T-helper 2 cell (primary cell): Measurements from ENCODE around the gene GRAPL.
"Not testable (repeated sequence)": the region's sequence is repeated elsewhere in the genome, so short reads cannot be mapped to it uniquely, and the experiment has no call there.

Experiments used
- DNase-seq, 5 experiments: peaks; one replicate each; pipeline versions ENCODE4 v3.0.0 to v3.0.0-alpha.2; 2012 to 2022

Gene GRAPL

GRCh38 chr17:19137959-19138358, 10.6 kb downstream of the GRAPL start:
- DNase-seq = not testable (repeated sequence)

GRCh38 chr17:19141366-19142155, 14.2 kb downstream of the GRAPL start:
- DNase-seq = peak in 1 of 5 experiments; percentile 3

- DNase-seq = peak in 1 of 5 experiments; percentile 0
These were observed 15.0 kb downstream of the GRAPL start for GRCh38 chr17:19142419-19142818.

GRCh38 chr17:19143097-19143777, 15.8 kb downstream of the GRAPL start:
- not testable (repeated sequence) for DNase-seq

GRCh38 chr17:19144373-19144772, 17.0 kb downstream of the GRAPL start:
- not testable (repeated sequence) for DNase-seq

GRCh38 chr17:19145471-19145870, 18.1 kb downstream of the GRAPL start:
- DNase-seq = not testable (repeated sequence)

GRCh38 chr17:19150678-19151615, 23.6 kb downstream of the GRAPL start:
- DNase-seq = not testable (repeated sequence)

GRCh38 chr17:19157628-19158027, 30.2 kb downstream of the GRAPL start:
- DNase-seq = not testable (repeated sequence)

GRCh38 chr17:19158478-19158877, 31.1 kb downstream of the GRAPL start:
- not testable (repeated sequence) for DNase-seq

- not testable (repeated sequence) for DNase-seq
These were observed 31.5 kb downstream of the GRAPL start for GRCh38 chr17:19158938-19159337.

- not testable (repeated sequence) for DNase-seq
These were observed 34.1 kb downstream of the GRAPL start for GRCh38 chr17:19161308-19162107.

- not testable (repeated sequence) for DNase-seq
These were observed 35.2 kb downstream of the GRAPL start for GRCh38 chr17:19162384-19163216.

- DNase-seq = not testable (repeated sequence)
These were observed 47.0 kb downstream of the GRAPL start for GRCh38 chr17:19174422-19174821.

- not testable (repeated sequence) for DNase-seq
These were observed 48.0 kb downstream of the GRAPL start for GRCh38 chr17:19175410-19175809.

- not testable (repeated sequence) for DNase-seq
These were observed 53.9 kb downstream of the GRAPL start for GRCh38 chr17:19181040-19181875.

- DNase-seq = peak in 1 of 5 experiments; percentile 94
These were observed 60.8 kb downstream of the GRAPL start for GRCh38 chr17:19187883-19188869.

- DNase-seq = not testable (repeated sequence)
These were observed 61.7 kb downstream of the GRAPL start for GRCh38 chr17:19188870-19189708.
